T-helper 22 cell (primary cell): ENCODE measurements around the gene C16orf86.
"Not testable (repeated sequence)": the region's sequence is repeated elsewhere in the genome, so short reads cannot be mapped to it uniquely, and the experiment has no call there.

ENCODE experiments used
- DNase-seq: peaks from one replicate; pipeline ENCODE4 v3.0.0-alpha.2; 2020; ENCODE audit warnings: low read depth

The C16orf86 gene

DNA sequence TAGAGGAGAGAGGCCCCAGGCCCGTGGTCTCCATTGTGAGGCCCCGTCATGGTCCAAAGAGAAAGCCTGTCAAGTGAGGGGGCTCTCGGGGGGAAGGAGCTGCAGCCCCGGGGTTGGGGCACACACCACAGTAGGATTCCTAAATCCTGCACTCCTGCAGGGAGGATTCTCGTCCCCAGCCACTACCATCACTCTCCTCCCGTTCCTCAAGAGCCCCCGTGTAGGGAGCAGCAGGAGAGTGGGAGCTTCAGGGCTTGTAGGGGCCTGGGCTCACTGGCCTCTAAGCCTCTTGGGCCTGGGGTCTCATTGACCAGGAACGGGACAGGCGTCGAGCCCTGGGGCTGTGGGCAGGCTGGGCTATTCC lies 821 bp downstream of the C16orf86 start:
- no peak for DNase-seq

GRCh38 chr16:67667817-67668494 lies 1.3 kb downstream of the C16orf86 start:
- DNase-seq, result peak; percentile 66

DNA sequence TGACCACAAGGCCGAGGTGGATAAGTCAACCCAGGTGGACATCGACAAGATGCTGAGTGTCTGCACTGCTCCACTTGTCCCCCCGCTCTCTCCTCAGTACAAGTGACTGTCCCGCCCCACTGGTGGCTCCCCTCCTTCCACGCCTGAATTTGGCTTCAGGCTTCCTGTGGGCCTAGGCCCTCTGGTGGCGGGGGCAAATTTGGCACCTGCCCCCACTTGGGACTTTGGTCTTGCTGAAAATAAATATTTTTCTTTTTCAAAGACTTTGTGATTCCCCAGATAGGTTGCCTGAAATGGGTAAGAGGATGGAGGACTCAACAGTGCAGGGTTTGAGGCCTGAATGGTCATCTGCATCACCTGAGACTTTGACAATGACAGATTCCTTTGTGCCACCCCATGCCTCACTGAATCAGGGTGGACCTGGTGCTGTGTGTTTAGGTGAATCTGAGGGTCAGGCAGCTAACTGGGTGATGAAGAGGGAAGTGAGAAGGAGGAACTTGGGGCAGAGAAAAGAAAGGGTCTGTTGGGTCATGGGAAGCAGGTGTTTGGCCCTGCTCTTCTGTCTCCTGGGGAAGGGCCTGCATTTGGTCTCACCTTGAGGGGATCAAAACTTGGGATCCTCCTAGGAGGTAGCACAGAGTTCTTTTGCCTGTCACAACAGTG lies 2.0 kb downstream of the C16orf86 start:
- no peak for DNase-seq

DNA sequence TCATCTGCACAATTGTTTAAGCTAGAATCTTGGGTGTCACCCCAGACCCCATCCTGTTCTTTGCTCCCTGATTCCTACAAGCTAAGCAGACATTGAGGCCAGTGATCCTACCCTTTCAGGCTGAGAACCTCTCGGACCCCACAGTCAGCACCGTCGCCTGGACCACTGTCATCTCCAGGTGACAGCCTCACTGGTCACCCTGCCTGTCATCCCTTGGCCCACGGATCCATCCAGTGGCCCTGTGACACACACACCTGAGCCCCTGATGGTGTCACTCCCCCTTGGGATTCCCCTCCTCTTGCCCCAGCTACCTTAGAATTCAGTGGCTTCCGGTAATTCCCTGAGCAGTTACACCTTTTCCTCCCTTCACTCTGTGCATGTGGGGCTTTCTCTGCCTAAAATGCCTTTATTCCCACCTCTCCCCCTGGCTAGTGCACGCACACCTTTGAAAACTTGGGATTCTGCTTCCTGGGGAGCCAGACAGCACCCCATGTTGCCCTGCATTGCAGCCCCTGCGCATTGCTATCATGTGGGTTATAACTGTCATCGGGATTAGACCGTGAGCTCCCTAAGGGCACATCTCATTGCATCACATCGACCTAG lies 3.0 kb downstream of the C16orf86 start:
- no peak for DNase-seq

DNA sequence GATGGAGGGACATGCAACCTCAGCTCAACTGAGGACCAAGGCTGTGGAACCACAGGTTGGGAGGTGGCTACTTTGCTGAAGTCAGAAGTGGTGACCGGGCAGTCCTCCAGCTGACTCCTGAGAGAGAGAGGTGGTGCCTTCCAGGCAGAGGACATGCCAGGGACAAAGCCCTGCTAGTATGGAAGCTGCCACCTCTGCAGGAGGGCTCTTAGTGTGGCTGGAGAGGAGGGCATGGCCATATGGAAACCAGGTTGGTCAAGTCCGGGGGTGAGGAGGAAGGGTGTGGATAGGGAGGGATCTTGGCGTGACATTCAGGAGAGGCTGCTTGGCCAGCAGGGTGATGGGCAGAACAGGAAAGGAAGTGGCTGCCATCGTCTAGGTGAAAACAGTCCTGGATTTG lies 5.7 kb downstream of the C16orf86 start:
- DNase-seq, result no peak

DNA sequence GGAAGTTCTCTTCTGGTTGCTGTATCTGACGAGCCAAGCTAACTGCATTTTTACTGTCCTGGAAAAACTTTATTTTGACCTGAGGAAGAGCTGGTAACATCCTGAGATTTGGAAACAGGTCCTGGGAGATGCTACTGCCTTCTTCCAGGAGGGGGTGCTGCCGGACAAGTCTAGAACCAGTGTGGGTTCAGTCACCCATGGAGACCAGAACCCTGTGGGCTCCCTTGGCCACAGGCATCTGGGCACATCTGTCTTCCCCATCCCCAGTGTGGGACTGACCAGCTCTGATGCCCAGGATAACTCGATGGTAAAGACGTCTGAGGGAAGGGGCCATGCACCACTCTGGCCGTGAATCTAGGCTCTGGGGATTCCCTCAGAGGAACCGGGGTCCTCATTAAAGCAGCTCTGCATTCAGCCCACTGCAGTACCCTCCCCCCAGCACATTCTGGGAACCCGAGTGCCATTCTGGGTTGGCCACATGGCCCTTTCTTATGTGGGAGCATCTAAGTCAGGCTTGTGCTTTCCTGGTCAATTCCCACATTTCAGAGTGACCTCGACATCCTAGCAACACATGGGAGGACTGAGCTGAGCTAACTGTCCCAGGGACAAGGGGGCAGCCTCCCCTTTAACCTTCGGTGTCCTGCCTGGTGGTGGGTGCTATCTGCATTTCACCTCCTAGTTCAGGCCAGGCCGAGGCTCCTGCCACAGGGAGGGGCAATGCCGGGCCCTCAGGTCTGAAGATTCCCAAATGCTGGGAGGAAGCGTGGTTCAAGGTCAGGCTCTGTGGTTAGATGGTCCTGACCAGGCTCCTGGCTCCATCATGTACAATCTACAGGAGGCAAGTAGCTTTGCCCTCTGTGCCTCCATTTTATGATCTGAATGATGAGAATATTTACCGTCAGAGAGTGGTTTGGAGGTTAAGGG lies 6.4 kb downstream of the C16orf86 start:
- DNase-seq, result no peak

DNA sequence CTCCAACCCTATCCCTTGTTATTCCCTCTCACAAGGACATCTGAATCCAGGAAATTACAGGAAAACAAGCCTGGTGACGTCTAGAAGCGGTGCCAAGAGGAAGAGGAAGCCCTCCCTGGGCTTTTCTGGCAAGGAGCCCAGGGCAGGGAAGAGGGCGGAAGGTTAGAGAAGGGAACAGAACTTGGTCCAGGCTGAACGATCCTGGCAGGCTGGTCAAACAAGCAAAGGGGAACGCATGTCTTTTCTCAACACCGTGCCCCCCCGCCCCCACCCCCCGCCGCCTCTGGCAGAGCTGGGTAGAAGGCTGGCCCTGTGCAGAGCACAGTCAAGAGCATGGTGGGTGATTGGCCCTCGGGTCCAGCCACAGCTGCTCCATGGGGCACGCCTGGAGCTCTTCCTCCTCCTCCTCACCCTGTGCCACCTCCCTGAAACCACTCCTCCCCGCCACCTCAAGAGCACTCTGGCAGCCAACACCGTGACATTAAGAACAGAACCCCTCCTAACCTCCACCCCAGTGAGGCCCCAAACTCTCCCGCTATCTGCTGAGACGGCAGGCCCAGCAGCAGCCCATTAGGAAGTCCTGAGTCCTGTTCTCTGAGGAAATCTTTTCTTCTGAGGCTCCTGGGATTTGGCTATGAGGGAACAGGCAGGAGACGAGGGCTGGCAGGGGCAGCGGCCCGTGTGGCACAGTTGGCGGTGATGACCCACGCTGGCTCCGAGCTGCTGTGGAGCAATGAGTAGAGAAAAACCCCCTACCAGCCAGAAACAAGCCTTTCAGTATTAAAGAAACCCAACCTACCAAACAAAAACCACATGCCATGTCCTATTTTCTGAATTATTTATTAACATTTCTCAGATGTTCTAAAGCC lies 7.3 kb downstream of the C16orf86 start:
- no peak for DNase-seq

DNA sequence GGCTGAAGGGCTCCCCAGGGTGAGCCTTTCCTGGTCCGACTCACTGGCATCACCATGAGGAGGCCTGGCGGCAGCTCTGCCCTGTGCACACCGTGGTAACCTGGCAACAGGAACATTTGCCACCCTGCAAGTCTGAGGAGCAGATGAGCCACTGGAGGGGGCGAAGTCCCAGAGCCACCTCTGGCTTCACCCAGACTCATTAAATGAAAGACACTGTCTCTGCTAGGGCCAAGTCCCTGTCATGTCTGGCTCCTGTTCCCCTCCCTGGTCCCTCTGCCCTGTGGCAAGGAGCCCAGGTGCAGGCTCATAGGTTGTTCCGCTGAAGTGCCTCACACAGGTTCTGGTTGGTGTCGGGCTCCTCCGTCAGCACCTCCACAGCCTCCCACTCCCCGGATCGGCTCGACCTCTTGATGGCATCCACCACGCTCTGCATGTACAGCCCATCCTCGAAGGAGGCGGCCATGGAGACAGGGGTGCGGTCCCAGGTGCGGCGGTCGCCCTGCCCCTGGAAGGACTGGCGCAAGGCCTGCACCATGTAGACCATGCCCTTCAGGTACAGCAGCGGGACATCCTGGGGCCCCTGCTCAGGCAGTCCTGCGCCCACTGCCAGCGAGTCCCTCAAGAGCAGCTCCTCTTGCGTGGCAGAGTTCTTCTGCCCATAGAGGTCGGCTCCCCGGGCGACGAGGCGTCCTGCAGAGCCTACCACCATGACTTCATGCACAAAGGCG lies 8.4 kb downstream of the C16orf86 start:
- no peak for DNase-seq

DNA sequence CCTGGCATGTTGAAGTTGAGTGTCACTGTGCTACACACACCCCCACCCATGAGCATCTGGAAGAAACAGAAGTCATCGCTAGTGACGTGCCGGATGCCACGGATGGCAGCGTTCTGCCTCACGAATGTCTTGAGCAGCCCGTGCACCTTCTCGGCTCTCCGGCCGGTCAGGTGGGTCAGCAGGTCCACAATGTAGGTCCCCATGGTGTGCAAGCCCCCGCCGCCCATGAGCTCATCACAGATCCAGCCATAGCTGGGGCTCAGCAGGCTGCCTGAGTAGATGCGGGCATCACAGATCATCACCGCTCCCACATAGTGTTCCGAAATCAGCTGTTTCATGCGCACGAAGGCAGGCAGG lies 8.9 kb downstream of the C16orf86 start:
- DNase-seq, result no peak

DNA sequence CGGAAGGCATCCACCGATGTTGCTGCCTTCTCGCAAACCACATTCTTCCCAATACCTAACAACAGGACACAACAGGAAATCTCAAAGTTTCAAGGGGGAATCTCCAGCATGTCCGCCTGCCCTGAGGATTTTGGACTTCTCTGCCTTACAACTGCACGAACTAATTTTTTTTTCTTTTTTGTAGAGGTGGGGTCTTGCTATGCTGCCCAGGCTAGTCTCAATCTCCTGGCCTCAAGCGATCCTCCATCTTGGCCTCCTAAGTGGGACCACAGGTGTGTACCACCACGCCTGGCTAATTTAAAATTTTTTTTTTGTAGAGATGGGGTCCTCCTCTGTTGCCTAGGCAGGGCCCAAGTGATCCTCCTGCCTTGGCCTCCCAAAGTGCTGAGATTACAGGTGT lies 9.4 kb downstream of the C16orf86 start:
- DNase-seq, result no peak

GRCh38 chr16:67676516-67676915 lies 9.9 kb downstream of the C16orf86 start:
- no peak for DNase-seq

DNA sequence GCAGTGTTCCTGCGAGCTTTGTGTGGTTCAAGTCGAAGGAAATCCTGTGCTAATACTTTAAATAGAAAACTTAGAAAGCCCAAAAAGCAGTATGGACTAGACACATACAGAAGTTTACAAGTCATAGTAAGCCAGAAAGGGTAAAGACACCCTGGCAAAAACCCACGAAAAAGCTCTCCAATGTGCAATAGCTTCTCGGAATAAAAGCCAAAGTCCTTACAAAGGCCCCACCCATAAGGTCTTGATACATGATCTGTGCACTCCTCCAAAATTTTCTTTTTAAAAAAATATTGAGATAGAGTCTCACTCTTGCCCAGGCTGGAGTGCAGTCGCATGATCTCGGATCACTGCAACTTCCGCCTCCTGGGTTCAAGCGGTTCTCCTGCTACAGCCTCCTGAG lies 10.3 kb downstream of the C16orf86 start:
- DNase-seq, result no peak

DNA sequence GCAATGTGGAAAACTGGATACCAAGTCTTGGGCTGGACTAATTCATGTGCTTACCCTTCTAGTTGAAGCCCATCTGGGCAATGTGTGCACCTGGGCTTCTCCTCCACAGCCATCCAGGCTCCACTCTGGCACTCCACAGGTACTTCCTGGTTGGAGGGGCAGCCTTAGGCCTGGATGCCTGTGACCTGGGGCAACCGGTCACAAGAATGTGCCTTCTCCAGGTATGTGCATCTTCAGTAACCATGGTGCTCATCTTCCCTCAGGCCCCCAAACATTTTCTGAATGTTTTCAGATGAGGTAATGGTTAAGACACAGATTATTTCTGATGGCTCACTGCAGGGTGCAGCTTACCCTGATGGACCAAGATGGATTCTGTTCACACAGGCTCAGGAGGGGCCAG lies 11.1 kb downstream of the C16orf86 start:
- DNase-seq, result no peak

DNA sequence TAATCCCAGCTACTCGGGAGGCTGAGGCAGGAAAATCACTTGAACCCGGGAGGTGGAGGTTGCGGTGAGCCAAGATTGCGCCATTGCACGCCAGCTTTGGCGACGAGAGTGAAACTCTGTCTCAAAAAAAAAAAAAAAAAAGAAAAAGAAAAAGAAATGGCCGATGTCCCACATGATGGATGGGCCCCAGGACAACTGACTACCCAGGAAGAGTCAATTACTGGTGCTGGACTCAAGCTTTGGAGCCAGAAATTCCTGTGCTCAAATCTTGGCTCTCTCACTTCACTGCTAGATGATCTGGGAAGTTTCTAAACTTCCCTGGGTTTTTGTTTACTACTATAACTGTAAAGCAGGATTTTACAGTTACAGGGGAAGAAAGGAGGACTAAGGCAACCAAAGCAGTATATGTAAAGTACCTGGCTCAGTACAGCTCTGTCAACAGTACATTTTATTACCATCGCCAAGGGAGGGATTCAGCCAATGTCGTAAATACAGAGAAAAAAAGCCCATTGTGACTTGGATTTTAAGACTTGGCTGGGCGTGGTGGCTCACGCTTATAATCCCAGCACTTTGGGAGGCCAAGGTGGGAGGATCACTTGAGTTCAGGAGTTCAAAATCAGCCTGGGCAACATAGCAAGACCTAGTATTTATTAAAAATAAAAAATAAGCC lies 11.9 kb downstream of the C16orf86 start:
- DNase-seq, result no peak

- DNase-seq, result no peak
Measured at GRCh38 chr16:67679935-67680897, 13.6 kb downstream of the C16orf86 start.

- DNase-seq, result no peak
Measured at GRCh38 chr16:67683767-67684166, 17.2 kb downstream of the C16orf86 start.

DNA sequence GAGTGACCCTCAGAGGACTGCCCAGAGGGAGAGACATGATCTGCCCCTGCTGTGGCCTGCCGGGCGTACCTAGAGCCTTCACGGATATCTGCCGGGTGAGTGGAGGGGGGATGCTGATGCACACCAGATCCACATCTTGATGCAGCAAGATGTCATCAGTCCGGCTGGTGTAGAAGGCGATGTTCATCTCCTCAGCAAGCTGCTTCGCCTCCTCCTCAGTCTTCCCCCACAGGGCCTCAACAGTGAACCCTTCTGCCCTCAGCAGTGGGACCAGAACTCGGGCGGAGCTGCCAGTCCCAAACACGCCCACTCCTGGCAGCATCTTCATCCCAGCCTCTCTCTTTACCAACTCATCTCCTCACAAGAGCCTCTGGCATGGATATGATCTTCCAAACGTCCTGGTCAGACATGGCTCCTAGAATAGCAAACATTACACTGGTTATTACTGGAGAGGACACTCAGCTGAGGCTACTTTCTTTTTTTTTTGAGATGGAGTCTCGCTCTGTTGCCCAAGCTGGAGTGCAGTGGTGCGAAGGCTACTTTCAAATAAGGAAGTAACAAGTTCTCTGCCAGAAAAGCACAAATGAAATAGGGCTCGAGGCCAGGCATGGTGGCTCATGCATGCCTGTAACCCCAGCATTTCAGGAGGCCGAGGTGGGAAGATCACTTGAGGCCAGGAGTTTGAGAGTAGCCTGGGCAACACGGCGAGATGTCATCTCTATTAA lies 18.9 kb downstream of the C16orf86 start:
- DNase-seq, result no peak

DNA sequence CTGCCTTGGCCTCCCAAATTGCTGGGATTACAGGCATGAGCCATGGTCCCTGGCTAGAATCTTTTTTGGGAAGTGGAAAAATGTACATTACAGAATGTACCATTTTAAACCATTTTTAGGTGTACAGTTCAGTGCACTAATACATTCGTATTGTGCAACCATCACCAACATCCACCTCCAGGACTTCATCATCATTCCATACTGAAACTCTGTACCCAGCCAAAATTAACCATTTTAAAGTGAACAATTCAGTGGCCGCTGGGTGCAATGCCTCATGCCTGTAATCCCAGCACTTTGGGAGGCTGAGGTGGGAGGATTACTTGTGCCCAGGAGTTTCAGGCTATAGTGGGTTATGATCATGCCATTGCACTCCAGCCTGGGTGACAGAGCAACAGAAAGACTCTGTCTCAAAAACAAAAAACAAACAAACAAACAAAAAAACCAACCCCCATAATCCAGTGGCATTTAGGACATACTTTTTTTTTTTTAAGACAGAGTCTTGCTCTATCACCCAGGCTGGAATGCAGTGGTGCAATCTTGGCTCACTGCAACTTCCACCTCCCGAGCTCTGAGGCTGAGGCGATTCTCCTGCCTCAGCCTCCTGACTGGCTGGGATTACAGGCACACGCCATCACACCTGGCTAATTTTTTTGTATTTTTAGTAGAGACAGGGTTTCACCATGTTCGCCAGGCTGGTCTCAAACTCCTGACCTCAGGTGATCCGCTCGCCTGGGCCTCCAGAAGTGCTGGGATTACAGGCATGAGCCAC lies 27.1 kb downstream of the C16orf86 start:
- DNase-seq, result not testable (repeated sequence)
